ENCODE measurements around the gene P4HA3. TPM values are rescaled to one million over a fixed set of nuclear protein-coding genes. Genes with fewer than 3 reads are reported as not detected.

Gene P4HA3
- total RNA-seq, 2 experiments from 2014 or later = not detected

- Mint-ChIP-seq H3K4me3 (no peak overlapping the region), H3K27ac (no peak overlapping the region), H3K36me3 (ENCODE audit: low read depth) (no peaks in the 10 kb centered on the region), H3K4me1 (no peaks in the 10 kb centered on the region), H3K27me3 (no peaks in the 10 kb centered on the region), H3K9me3 (ENCODE audit: low read depth) (no peaks in the 10 kb centered on the region)
- CTCF ChIA-PET = interaction anchor here (0.6 to 1.0 kb wide), 4 partner anchors 11 to 1113 kb away, joined by 3 to 4 read pairs (median 3); no protein-coding TSS in a partner anchor
- intact Hi-C loops (cut with DNase I, micrococcal nuclease) = no loop called here
- no peak for DNase-seq
- ATAC-seq = peak; percentile 63
- POLR2A ChIA-PET = no interaction called here
Measured at GRCh38 chr11:74330075-74330858, 18.8 kb upstream of the P4HA3 start.

DNA sequence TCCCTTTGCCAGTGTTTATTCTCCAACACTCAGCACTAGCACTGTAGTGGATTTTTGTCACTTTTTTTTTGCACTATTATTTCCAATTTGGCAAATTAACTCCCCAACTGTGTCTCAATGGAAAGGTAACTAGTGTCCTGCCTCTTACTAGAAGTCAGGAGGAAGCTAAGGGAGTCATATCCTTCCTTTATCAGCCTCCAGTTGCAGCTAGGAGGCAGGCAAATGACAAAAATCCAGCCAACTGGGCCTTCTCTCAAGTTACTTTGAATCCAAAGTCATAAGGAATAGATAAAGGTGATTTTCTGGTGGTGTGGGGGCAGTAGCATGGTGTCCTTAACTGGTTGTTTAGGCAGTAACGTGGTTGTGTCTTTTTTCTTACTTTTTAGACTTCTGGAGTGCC is 15.6 kb upstream of the P4HA3 start:
- Mint-ChIP-seq H3K27ac (no peak overlapping the region), H3K4me3 (no peak overlapping the region), H3K36me3 (ENCODE audit: low read depth) (no peaks in the 10 kb centered on the region), H3K4me1 (no peaks in the 10 kb centered on the region), H3K9me3 (ENCODE audit: low read depth) (no peaks in the 10 kb centered on the region), H3K27me3 (no peaks in the 10 kb centered on the region)
- DNase-seq = no peak
- intact Hi-C loops (cut with DNase I, micrococcal nuclease) = no loop called here
- ChIA-PET POLR2A (no interaction called here), CTCF (interaction anchor here (1.1 kb wide), 1 partner anchor 72 kb away, joined by 6 read pairs; no protein-coding TSS in a partner anchor)
- no peak for ATAC-seq

- no peak for ATAC-seq
- DNase-seq = no peak
- Mint-ChIP-seq H3K36me3 (ENCODE audit: low read depth) (no peaks in the 10 kb centered on the region), H3K4me3 (no peak overlapping the region), H3K4me1 (no peaks in the 10 kb centered on the region), H3K9me3 (ENCODE audit: low read depth) (no peaks in the 10 kb centered on the region), H3K27me3 (no peaks in the 10 kb centered on the region), H3K27ac (no peak overlapping the region)
- ChIA-PET CTCF (interaction anchor here (1.0 to 1.1 kb wide), 2 partner anchors 71 to 369 kb away, joined by 3 to 6 read pairs; no protein-coding TSS in a partner anchor), POLR2A (no interaction called here)
- intact Hi-C loops (cut with DNase I, micrococcal nuclease) = no loop called here
Measured at GRCh38 chr11:74326665-74327064, 15.2 kb upstream of the P4HA3 start.

DNA sequence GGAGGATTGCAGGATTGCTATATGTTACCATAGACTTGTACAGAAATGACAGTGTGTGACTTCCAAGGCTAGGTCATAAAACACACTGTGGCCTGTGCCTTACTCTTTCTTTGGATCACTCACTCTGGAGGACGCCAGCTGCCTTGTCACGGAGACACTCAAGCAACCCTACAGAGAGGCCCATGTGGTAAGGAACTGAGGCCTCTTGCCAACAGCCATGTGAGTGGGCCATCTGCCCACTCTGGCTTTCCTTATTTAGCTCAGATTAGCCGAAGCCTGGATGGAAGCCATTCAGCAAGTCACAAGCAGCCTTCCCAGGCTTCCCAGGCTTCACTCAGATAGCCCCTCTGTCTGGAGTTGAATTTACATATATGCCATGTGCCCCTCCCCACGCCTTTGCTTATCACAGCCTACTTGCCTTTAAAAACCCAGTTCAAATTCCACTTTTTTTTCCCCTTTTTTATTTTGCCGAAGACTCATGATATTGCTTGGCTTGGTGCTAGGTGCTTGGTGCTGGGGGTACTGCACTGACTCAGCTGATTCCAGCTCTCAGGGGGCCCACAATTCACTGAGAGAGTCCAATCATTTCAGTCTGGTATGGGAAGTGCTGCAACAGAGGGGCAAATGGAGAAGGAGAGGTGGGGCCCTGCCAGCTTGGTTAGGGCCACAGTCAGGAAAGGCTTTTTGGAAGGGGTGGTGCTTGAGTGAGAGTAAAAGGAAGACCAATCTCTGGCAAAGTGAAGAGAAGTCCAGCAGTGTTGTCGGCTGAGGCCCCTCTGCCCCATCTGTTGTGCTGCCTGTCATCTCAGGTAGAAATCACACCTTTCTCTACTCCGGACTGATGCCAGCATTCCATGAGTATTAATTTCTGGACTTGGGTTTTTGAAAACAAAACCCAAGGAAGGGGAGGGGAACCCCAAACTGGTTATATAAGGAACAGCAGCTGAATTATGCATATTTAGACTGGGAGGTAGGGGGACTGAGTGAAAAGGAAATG is 14.5 kb upstream of the P4HA3 start:
- H3K27me3 Mint-ChIP-seq = no peaks in the 10 kb centered on the region
- no peaks in the 10 kb centered on the region for H3K4me1 Mint-ChIP-seq
- H3K4me3 Mint-ChIP-seq = no peak overlapping the region
- H3K36me3 Mint-ChIP-seq (ENCODE audit: low read depth) = no peaks in the 10 kb centered on the region
- intact Hi-C loops (cut with DNase I, micrococcal nuclease) = no loop called here
- no peaks in the 10 kb centered on the region for H3K9me3 Mint-ChIP-seq (ENCODE audit: low read depth)
- no peak for DNase-seq
- no peak overlapping the region for H3K27ac Mint-ChIP-seq
- ChIA-PET CTCF (interaction anchor here (1.0 to 1.1 kb wide), 2 partner anchors 70 to 368 kb away, joined by 3 to 6 read pairs; no protein-coding TSS in a partner anchor), POLR2A (no interaction called here)
- ATAC-seq = no peak

GRCh38 chr11:74322667-74323066 is 11.2 kb upstream of the P4HA3 start:
- ChIA-PET POLR2A (no interaction called here), CTCF (interaction anchor here (0.6 to 3.2 kb wide), 7 partner anchors 11 to 170 kb away, joined by 3 to 31 read pairs (median 6); partner anchors contain the start of gene LIPT2)
- Mint-ChIP-seq H3K9me3 (ENCODE audit: low read depth) (peaks cover 4% of the 10 kb centered on the region), H3K27ac (no peak overlapping the region), H3K4me1 (no peaks in the 10 kb centered on the region), H3K36me3 (ENCODE audit: low read depth) (peaks cover 3% of the 10 kb centered on the region), H3K27me3 (no peaks in the 10 kb centered on the region), H3K4me3 (no peak overlapping the region)
- intact Hi-C loops (cut with DNase I, micrococcal nuclease) = no loop called here
- DNase-seq (no peak), ATAC-seq (no peak)

DNA sequence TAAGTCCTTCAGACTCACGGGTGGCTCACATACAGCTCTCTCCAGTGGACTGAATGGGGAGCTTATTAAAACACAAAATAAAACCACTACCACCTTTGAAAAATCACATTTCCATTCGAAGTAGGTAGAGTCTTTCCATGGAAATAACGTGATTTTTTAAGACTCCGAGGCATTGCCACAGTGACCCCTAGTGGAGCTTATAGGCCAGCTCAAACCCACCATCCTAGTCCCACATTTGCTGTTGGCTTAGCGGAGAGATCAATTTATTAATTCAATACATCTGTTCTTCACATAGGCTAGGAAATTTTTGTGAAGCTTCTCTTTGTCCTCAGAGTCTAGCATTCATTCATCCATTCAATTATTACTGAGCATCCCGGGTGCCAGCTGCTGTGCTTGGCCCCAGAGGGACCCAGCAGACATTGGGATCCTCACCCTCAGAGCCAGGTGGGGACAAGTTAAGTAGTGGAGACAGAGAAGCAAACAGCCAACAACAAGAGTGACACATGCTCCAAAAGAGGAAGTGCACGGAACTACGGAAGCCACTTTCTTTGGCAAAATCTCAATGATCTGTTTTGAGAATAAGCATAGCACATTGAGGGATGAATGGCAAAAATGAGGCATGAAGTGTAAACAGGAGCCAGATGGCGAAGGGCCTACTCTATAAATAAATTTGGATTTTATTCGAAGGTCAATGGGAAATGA is 10.2 kb upstream of the P4HA3 start:
- peaks cover 4% of the 10 kb centered on the region for H3K36me3 Mint-ChIP-seq (ENCODE audit: low read depth)
- peak; percentile 33 for ATAC-seq
- DNase-seq = peak; percentile 54
- no peaks in the 10 kb centered on the region for H3K27me3 Mint-ChIP-seq
- no peak overlapping the region for H3K4me3 Mint-ChIP-seq
- H3K27ac Mint-ChIP-seq = no peak overlapping the region
- no peaks in the 10 kb centered on the region for H3K4me1 Mint-ChIP-seq
- H3K9me3 Mint-ChIP-seq (ENCODE audit: low read depth) = peaks cover 12% of the 10 kb centered on the region
- POLR2A ChIA-PET = interaction anchor here (0.8 kb wide), 1 partner anchor 66 kb away, joined by 4 read pairs; no protein-coding TSS in a partner anchor
- intact Hi-C loops (cut with DNase I, micrococcal nuclease) = loop anchor here (1.0 to 2.0 kb wide), 3 partner anchors 65 to 357 kb away; no protein-coding TSS in a partner anchor
- CTCF ChIA-PET = interaction anchor here (0.6 to 3.2 kb wide), 33 partner anchors 8 to 423 kb away, joined by 3 to 31 read pairs (median 5); partner anchors contain the start of genes LIPT2 and P4HA3

DNA sequence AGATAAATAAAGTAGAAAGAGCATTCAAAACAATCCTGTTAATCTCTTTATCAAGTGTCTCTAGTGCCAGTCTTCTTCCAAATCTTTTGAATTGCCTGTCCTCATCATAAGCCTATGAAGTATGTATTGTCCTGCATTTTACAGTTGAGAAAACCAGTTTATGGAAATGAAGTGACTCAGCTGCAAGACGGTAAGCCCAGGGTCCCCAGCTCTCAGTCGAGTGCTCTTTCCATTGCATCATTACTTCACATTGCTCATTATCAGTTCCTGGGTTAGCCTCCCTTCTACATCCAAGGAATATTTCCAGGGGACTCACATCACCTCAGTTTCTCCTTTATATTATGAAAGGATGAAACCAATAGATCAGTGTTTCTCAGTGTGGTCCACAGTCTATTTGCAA is 9.1 kb upstream of the P4HA3 start:
- no peak for DNase-seq
- ATAC-seq = no peak
- H3K4me3 Mint-ChIP-seq = no peak overlapping the region
- peaks cover 17% of the 10 kb centered on the region for H3K9me3 Mint-ChIP-seq (ENCODE audit: low read depth)
- H3K36me3 Mint-ChIP-seq (ENCODE audit: low read depth) = peaks cover 4% of the 10 kb centered on the region
- H3K27me3 Mint-ChIP-seq = no peaks in the 10 kb centered on the region
- ChIA-PET POLR2A (no interaction called here), CTCF (interaction anchor here (0.6 to 3.2 kb wide), 15 partner anchors 8 to 134 kb away, joined by 3 to 31 read pairs (median 8); partner anchors contain the start of gene P4HA3)
- intact Hi-C loops (cut with DNase I, micrococcal nuclease) = loop anchor here in 1 of 2 experiments (2.0 kb wide), 1 partner anchor 356 kb away; no protein-coding TSS in a partner anchor
- no peaks in the 10 kb centered on the region for H3K4me1 Mint-ChIP-seq
- H3K27ac Mint-ChIP-seq = no peak overlapping the region

- Mint-ChIP-seq H3K36me3 (ENCODE audit: low read depth) (peaks cover 4% of the 10 kb centered on the region), H3K4me1 (no peaks in the 10 kb centered on the region), H3K9me3 (ENCODE audit: low read depth) (peaks cover 17% of the 10 kb centered on the region), H3K27ac (no peak overlapping the region), H3K27me3 (no peaks in the 10 kb centered on the region), H3K4me3 (no peak overlapping the region)
- ChIA-PET POLR2A (no interaction called here), CTCF (interaction anchor here (0.9 to 2.5 kb wide), 4 partner anchors 11 to 130 kb away, joined by 3 to 9 read pairs (median 4); no protein-coding TSS in a partner anchor)
- no peak for DNase-seq
- intact Hi-C loops (cut with DNase I, micrococcal nuclease) = no loop called here
- ATAC-seq = no peak
Measured at GRCh38 chr11:74319139-74319816, 7.8 kb upstream of the P4HA3 start.

GRCh38 chr11:74318241-74318932 is 6.9 kb upstream of the P4HA3 start:
- no peak overlapping the region for H3K27ac Mint-ChIP-seq
- no peaks in the 10 kb centered on the region for H3K4me1 Mint-ChIP-seq
- peaks cover 17% of the 10 kb centered on the region for H3K9me3 Mint-ChIP-seq (ENCODE audit: low read depth)
- peaks cover 4% of the 10 kb centered on the region for H3K36me3 Mint-ChIP-seq (ENCODE audit: low read depth)
- no peak for ATAC-seq
- no peaks in the 10 kb centered on the region for H3K27me3 Mint-ChIP-seq
- CTCF ChIA-PET = interaction anchor here (0.8 to 1.5 kb wide), 4 partner anchors 10 to 131 kb away, joined by 3 to 4 read pairs (median 3); no protein-coding TSS in a partner anchor
- no peak overlapping the region for H3K4me3 Mint-ChIP-seq
- POLR2A ChIA-PET = no interaction called here
- DNase-seq = no peak
- intact Hi-C loops (cut with DNase I, micrococcal nuclease) = no loop called here

Measured in activated CD4-positive, alpha-beta T cell treated with anti-CD3 and anti-CD28 coated beads for 36 hours (primary cell).